GM23338 (cell line): ENCODE results near the gene DYNLT5.
A peak's percentile ranks its signal among the peaks of the same experiment; 100 is the strongest.

Experiments
- CTCF ChIP-seq, 2 experiments: fragments of 200-600 bp in 1 of 2; sonication (generic) in 1 of 2; conservative IDR thresholded peaks; 2 replicates each; pipeline versions ENCODE4 v1.5.1 to v1.6.1; 2016 to 2017; ENCODE audit warnings: antibody characterized with exemption in 2 of 2, low read depth in 2 of 2, mild to moderate bottlenecking in 2 of 2, moderate library complexity in 1 of 2
- EZH2 ChIP-seq: fragments of 200-600 bp; sonication (generic); IDR thresholded peaks from one replicate; pipeline ENCODE4 v1.8.0; 2017; ENCODE audit warnings: antibody characterized with exemption, mild to moderate bottlenecking, low read depth; ENCODE audit not compliant: unreplicated experiment
- NANOG ChIP-seq: IDR thresholded peaks from 2 replicates; pipeline ENCODE4 v1.6.1; 2016; ENCODE audit warnings: antibody characterized with exemption, borderline replicate concordance
- POLR2AphosphoS5 ChIP-seq: IDR thresholded peaks from 2 replicates; pipeline ENCODE4 v1.6.1; 2016; ENCODE audit warnings: antibody characterized with exemption, low read depth

GRCh38 chr1:66711420-66711819, 40.8 kb upstream of the DYNLT5 start:
- TF ChIP-seq EZH2: no peak
- peak; percentile 40 to 56 for TF ChIP-seq CTCF (conservative IDR thresholded peaks at IDR 0.05; ENCODE audit: low read depth in 2 of 2)
- no peak for TF ChIP-seq POLR2AphosphoS5
- TF ChIP-seq NANOG: no peak
